Esophagus squamous epithelium (tissue), 4 donors: Measurements from ENCODE around the gene TRPC4.

ENCODE experiments used
- POLR2A ChIP-seq, 4 donors: fragments of 450-650 bp; IDR thresholded peaks; one replicate each; pipeline ENCODE4 v1.6.1; 2017; ENCODE audit warnings: antibody characterized with exemption in 4 of 4, mild to moderate bottlenecking in 4 of 4, moderate library complexity in 3 of 4
- TF ChIP-seq, protein P1 (sequence below), 6 experiments: fragments of 450-650 bp in 4 of 6; fragments of 200-600 bp in 2 of 6; sonication (generic) in 2 of 6; IDR thresholded peaks; one replicate each; pipeline ENCODE4 v1.5.1; 2016 to 2019; ENCODE audit warnings: antibody characterized with exemption in 6 of 6, mild to moderate bottlenecking in 4 of 6, moderate library complexity in 4 of 6

DNA sequence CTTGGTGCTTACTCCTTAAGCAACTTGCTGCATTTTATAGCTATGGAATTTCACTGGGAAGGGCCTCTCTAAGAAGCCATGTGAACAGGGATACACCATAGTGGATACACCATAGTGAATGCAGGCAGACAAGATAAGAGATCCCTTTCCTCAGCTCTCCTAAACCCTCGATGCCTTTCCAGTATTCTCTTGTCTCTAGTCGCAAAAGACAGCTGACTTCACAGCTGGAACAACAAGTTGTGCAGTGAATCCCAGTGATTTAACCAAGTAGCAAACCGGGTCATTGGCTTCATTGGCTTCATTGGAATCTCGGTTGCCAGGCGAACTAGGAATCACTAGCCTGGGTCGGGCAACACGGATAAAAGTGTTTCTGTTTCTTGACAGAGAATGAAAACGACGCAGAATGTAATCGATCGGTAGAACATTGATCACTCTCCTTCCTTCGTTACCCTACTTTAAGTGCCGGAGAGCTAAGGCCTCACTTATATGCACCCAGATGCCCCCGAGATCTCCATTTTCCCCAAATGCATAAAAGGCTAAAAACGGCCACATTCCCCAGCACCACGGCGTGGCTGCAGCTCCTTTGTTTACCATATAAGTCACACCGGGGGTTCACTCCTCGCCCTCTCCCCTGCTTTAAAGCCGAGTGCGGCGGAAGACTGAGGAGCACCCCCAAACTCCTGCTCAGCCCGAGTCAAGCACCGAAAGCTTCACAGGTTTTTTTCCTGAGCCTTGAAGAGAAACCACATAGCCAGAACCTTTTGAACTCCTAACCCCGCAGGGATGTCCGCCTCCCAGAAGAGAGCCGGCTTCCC, 674 bp downstream of the TRPC4 start:
- TF ChIP-seq, protein P1, sequence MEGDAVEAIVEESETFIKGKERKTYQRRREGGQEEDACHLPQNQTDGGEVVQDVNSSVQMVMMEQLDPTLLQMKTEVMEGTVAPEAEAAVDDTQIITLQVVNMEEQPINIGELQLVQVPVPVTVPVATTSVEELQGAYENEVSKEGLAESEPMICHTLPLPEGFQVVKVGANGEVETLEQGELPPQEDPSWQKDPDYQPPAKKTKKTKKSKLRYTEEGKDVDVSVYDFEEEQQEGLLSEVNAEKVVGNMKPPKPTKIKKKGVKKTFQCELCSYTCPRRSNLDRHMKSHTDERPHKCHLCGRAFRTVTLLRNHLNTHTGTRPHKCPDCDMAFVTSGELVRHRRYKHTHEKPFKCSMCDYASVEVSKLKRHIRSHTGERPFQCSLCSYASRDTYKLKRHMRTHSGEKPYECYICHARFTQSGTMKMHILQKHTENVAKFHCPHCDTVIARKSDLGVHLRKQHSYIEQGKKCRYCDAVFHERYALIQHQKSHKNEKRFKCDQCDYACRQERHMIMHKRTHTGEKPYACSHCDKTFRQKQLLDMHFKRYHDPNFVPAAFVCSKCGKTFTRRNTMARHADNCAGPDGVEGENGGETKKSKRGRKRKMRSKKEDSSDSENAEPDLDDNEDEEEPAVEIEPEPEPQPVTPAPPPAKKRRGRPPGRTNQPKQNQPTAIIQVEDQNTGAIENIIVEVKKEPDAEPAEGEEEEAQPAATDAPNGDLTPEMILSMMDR (IDR thresholded peaks at IDR 0.05) = no peak
- no peak for TF ChIP-seq POLR2A (IDR thresholded peaks at IDR 0.05)
